GM19328 (cell line): ENCODE data around the gene ADAM12.

Source experiments
- ATAC-seq: cut with Tn5 transposase; IDR thresholded peaks from one replicate; pipeline ENCODE4 v1.9.1; 2021; ENCODE audit warnings: mild to moderate bottlenecking, moderate library complexity; ENCODE audit not compliant: unreplicated experiment

ADAM12 gene, protein sequence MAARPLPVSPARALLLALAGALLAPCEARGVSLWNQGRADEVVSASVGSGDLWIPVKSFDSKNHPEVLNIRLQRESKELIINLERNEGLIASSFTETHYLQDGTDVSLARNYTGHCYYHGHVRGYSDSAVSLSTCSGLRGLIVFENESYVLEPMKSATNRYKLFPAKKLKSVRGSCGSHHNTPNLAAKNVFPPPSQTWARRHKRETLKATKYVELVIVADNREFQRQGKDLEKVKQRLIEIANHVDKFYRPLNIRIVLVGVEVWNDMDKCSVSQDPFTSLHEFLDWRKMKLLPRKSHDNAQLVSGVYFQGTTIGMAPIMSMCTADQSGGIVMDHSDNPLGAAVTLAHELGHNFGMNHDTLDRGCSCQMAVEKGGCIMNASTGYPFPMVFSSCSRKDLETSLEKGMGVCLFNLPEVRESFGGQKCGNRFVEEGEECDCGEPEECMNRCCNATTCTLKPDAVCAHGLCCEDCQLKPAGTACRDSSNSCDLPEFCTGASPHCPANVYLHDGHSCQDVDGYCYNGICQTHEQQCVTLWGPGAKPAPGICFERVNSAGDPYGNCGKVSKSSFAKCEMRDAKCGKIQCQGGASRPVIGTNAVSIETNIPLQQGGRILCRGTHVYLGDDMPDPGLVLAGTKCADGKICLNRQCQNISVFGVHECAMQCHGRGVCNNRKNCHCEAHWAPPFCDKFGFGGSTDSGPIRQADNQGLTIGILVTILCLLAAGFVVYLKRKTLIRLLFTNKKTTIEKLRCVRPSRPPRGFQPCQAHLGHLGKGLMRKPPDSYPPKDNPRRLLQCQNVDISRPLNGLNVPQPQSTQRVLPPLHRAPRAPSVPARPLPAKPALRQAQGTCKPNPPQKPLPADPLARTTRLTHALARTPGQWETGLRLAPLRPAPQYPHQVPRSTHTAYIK

GRCh38 chr10:126387931-126388911, at the start of gene ADAM12:
Gene ADAM12, minus strand, starts transcription at chr10:126388477. Its CDS starts 332 bp downstream, at chr10:126388145.
- ATAC-seq, result no peak

DNA sequence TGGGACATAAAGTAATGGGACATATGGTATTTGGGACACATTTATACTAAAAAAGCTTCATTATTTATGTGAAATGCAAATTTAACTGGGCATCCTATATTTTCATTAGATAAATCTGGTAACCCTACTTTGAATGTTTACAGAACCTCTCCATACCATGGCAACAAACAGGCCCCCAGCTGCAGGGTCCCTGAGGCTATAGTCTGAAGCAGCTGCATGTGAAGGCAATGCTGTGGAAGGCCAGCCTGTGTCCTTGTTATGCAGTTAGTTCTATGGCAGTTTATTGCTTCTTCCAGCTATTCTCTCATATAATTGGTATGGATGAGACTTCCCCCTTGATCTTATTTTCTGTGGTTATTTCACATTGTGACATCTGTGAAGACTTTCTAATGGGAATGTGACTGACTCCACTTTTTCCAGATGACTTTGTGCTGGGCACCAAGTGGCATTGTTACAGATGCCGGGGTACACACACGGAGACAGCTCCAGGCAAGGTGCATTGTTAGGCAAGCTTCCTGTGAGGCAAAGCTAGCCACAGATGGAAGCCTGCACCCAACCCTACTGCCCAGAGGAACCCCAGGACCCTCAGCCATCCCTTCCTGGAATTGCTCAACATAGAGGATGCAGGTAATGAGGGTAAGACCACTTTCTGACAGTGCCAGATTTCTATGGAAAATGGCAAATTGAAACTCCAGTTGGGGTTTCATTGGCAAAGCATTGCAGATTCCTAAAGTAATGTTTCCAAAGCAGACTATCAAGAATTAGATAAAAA, 49.5 kb upstream of the ADAM12 start:
- ATAC-seq, result no peak

- no peak for ATAC-seq
These were observed 46.0 kb upstream of the ADAM12 start for GRCh38 chr10:126434235-126434634.

GRCh38 chr10:126433351-126433750, 45.1 kb upstream of the ADAM12 start:
- no peak for ATAC-seq

DNA sequence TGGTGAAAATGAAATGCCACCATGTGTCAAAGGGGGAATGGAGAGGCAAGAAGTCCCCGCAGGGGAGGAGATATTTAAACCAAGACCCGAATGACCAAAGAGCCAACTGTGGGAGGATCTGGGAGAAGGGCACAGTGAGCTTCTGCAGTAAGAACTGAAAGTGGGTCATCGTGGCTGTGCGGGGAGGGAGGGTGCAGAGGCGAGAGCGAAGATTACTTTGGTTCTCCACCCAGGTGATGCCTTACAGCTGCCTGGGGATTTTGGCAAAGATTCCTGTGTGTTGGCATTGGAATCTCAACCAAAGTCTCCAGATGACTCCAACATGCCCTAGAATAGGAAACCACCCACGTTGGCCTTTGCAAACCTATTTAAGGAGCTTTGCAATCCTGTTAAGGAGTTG, 44.2 kb upstream of the ADAM12 start:
- ATAC-seq, result no peak

- no peak for ATAC-seq
These were observed 43.5 kb upstream of the ADAM12 start for GRCh38 chr10:126431816-126432215.

- ATAC-seq, result no peak
These were observed 42.2 kb upstream of the ADAM12 start for GRCh38 chr10:126430512-126430911.

GRCh38 chr10:126429275-126429674, 41.0 kb upstream of the ADAM12 start:
- no peak for ATAC-seq

DNA sequence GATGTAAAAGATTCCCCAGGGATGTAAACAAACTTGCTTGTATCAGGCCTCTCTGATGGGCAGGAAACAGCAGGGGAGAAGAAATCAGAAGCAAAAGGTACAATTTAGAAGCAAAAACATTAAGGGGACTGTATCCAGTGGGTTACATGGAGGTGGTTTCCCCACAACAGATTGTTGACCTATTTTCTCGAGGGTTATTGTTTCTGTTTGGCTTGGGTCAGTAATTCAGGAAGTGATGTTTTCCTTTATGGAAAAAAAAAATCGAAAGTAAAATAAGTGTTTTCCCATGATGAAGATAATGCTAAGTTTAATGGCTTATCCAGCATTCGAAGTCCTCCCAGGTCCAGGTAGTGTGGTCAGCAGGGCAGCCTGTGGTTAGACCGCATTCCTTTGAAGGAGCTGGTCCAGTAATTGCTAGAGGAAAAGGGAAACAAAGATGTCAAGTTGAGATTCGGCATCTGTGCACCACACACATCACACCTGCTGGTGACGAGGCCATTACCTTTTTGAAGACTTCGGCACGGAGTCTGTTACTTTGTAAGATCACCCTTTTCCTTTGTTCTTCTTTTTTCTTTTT, 37.3 kb upstream of the ADAM12 start:
- no peak for ATAC-seq

- no peak for ATAC-seq
These were observed 36.8 kb upstream of the ADAM12 start for GRCh38 chr10:126425032-126425431.

DNA sequence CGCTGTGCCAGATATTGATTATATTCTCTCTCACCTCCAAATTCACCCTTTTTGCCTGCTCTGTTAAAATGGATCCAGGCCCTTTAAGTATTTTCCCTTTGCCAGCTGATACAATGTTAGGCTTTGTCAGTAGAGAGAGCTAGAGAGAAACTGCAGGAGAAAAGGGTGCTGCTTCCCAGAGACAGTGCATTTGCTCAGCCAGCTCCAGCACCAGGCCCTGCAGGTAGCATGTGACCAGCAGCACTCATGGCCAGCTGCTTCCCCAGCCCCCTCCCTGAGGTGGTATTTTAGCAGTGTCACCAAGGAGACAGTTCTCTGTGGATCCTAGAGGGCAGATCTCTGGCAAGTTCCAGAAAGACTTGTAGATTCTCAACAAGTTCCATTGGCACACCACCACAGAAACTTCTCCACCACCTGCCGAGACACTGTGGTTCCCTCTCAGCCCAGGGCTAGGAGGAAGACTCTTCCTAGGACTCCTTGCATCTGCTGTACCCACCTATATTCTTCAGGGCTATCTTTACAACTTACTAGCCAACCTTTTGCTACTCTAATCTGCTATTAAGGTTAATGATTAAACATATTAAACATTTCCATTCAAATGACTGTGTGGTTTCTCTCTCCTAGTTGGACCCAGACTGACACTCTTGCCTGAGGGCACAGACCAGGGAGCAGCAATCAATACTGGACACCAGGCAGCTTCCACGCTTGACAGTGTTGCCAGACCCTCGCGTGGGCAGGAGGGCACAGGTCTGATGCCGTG, 35.6 kb upstream of the ADAM12 start:
- no peak for ATAC-seq

GRCh38 chr10:126422567-126422966, 34.3 kb upstream of the ADAM12 start:
- no peak for ATAC-seq

- no peak for ATAC-seq
These were observed 33.5 kb upstream of the ADAM12 start for GRCh38 chr10:126421756-126422256.

- ATAC-seq, result no peak
These were observed 32.5 kb upstream of the ADAM12 start for GRCh38 chr10:126420567-126421300.

DNA sequence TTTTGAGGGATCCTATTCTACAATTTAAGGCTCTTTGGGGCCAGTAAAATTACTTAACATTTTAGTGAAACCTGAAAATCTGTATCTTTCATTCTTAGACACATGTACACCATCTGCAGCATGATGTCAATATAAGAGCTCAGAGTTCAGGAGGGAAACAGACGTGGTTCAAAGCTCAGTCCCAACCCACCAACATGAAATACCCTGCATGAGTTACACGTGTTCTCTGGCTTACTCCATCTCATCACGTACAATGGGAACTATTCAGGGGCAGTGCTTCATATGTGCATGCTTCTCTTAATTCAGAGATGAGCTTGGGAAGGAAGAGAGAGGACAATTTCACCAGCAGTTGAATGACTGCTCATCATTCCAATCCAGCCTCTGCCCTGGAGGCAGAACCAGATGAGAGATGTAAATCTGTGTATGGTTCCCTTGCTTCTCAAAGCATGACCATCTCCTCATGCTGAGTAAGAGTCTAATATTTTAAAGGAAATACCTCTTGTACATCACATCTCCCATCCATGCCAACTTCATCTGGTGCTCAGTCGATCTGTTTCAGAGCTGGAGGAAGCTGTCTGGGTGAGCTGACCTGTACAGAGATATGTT, 29.0 kb upstream of the ADAM12 start:
- ATAC-seq, result no peak

DNA sequence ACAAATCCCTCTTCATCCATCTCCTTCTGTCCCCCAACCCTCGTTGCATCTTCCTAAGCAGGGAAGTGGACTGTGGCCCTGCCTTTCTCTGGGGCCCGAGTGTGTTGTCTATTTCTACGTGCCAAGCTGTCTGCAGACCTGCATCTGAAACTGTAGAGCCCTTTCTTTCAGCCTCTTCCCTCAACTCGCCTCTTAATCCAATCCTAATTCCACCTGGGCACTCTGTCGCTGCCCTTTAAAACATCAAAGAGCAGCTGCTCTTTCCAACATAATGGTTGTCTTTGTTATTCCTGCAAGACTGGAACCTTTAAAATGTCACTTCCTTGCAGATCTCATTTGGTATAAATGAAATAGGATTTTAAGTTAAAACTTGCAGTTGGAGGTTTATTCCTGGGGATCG, 21.5 kb upstream of the ADAM12 start:
- no peak for ATAC-seq

- ATAC-seq, result no peak
These were observed 20.8 kb upstream of the ADAM12 start for GRCh38 chr10:126408953-126409641.
